HG03045 (cell line): ENCODE results near the gene ZNF330.

Source experiments
- ATAC-seq: cut with Tn5 transposase; IDR thresholded peaks from one replicate; pipeline ENCODE4 v1.9.1; 2021; ENCODE audit warnings: mild to moderate bottlenecking, moderate library complexity; ENCODE audit not compliant: unreplicated experiment

The ZNF330 gene

GRCh38 chr4:141229408-141230101 is 8.9 kb downstream of the ZNF330 start:
- no peak for ATAC-seq

- ATAC-seq = no peak
These were observed 13.0 kb downstream of the ZNF330 start for GRCh38 chr4:141233673-141234072.

- no peak for ATAC-seq
These were observed 17.5 kb downstream of the ZNF330 start for GRCh38 chr4:141238186-141238585.

GRCh38 chr4:141240259-141240658 is 19.6 kb downstream of the ZNF330 start:
- no peak for ATAC-seq

GRCh38 chr4:141240671-141241070 is 20.0 kb downstream of the ZNF330 start:
- ATAC-seq = peak; percentile 51

- no peak for ATAC-seq
These were observed 21.3 kb downstream of the ZNF330 start for GRCh38 chr4:141241986-141242385.

- no peak for ATAC-seq
These were observed 23.7 kb downstream of the ZNF330 start for GRCh38 chr4:141244419-141244818.

GRCh38 chr4:141246243-141246642 is 25.5 kb downstream of the ZNF330 start:
- ATAC-seq = no peak

GRCh38 chr4:141246683-141247429 is 26.2 kb downstream of the ZNF330 start:
- no peak for ATAC-seq

GRCh38 chr4:141247430-141247780 is 26.7 kb downstream of the ZNF330 start:
- no peak for ATAC-seq

- no peak for ATAC-seq
These were observed 27.3 kb downstream of the ZNF330 start for GRCh38 chr4:141248029-141248428.

- ATAC-seq = no peak
These were observed 27.8 kb downstream of the ZNF330 start for GRCh38 chr4:141248486-141248885.

- ATAC-seq = no peak
These were observed 33.6 kb downstream of the ZNF330 start for GRCh38 chr4:141254326-141254725.

GRCh38 chr4:141255016-141255415 is 34.3 kb downstream of the ZNF330 start:
- no peak for ATAC-seq

GRCh38 chr4:141258558-141258957 is 37.9 kb downstream of the ZNF330 start:
- ATAC-seq = no peak

GRCh38 chr4:141275834-141276233 is 55.1 kb downstream of the ZNF330 start:
- no peak for ATAC-seq

- ATAC-seq = no peak
These were observed 62.5 kb downstream of the ZNF330 start for GRCh38 chr4:141283152-141283551.

GRCh38 chr4:141283563-141283962 is 62.9 kb downstream of the ZNF330 start:
- no peak for ATAC-seq
